GM18517 (cell line): ENCODE results near the gene SYTL4.

Source experiments
- ATAC-seq: cut with Tn5 transposase; IDR thresholded peaks from one replicate; pipeline ENCODE4 v1.9.1; 2021; ENCODE audit warnings: mild to moderate bottlenecking, moderate library complexity; ENCODE audit not compliant: unreplicated experiment

Gene SYTL4

DNA sequence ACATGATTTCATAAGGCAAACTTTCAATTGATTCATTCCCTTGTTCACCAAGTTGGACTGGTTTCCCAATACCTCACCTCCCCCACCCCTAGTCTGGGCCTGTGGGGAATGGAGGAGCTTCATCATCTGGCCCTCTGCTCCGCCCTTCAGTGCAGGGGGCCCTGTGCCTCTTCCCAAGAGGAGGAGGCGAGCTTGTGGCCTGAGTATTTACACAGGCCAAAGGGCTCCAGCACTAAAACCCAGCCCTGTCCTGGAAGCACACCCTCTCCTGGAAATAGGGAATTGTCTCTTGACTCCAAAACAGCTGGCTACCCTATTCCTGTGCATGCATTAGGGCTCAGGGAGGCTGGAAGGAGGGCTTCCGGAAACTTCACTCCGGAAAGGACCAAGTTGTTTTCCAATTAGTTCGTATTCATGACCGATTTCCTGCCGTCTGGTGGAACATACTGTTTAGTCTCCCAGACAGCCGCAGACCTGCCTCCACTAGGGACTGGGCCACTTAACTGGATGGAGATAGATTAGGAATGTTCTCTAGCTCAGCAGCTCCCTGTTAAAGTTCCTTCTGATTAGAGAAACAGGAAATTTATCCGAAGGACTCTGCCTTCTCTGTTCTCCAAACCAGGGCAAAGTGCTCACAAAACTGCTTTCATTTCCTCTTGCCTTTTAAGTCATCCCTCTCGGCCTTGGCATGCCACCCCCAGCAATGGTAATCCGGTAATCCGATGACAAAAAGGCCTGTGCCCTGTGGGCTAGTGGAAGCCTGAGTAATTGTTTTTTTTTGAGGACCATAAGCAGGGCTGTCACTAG is 82.2 kb downstream of the SYTL4 start:
- ATAC-seq: no peak

DNA sequence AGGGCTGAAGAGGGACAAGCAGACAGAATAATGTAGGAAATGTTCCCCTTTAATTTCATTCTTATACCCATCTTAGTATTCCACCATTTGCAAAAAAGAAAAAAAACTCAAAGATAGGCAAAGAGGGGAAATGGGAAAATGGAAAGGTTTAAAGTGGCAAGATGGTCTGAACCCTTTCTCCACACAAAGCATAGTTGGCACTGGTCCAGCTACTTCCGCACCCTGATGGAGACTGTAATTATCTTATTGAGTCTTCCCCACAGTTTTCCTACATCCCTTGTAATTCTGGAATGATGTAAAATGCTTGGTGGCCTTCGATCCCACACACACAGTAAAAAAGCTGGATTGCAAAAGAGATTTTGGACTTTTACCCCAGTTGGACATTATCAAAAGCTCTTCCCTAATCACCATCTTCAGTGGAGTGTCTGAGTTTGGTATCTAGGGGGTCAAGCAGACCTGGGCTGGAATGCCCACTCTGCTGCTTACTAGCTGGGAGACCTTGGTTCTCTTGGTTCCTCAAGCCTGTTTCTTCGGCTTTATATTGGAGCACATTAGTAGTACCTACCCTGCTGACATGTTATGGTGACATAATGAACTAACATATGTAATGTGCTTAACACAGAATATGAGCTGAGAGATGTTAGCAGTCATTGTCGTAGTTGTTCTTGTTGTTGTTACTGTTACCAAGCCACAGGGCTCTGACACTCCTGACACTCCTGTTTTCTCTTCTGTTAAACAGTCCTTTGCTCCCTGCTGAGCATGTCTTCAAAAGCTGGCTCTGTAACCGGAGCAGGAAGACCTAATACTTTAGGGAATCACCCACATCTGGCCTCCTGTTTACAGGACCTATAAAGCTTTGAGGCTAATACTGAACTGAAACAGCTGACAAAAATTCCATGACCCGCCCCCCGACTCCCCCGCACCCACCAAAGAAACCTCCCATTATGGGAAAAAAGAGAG is 83.2 kb downstream of the SYTL4 start:
- no peak for ATAC-seq

DNA sequence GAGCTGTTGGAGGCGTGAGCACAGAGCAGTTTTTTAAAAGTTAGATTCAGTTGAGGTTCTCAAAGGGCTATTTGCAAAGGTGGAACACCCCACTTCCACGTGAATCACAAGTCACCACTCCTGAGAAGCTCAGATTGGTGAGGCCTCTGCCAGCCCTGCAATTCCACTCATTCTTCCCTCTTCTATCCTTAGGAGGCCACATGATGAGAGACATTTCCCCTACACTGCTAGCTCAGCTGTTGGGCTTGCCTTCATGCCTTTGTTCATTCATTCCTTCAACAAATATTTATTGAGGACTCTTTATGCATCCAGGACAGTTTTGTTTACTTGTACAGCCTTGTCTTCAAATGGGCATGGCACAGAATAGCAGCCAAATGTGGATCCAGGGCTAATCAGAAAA is 84.2 kb downstream of the SYTL4 start:
- ATAC-seq: no peak

DNA sequence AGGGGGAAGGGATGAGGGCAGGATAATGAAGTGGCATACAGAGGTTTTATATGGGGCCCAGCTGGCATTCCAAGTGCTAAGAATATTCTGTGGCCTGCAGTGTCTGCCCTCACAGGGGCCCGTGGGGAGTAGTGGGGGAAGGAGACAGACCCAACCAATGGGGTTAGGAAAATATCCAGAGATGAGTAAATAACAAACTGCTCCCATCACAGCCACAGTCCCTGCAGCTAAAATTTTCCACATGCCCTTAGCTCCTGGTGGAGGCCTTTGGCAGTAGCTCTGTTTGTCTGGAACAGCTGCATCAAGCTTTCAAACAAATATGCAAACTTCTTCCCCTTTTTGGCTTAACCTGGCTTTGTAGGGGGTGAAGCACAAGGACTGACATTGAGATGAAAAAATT is 84.8 kb downstream of the SYTL4 start:
- ATAC-seq: no peak

DNA sequence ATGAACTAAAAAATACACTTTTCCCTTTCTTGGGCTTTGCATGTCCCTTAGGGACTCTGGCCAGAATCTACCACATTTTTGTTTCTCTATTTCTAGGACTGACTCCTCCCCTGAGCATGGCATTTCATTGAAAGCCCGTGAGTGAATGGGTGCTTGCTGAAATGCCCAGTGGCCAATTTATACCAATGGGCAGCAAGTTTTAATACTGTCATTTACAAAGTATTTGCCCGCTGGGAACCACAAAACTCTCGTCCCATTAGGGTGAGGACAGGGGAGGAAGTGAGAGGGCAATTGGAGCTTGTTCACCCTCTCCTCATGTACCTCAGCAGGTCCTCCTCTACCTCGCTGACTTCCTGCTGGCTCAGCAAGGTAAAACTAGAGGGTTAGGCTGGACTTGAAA is 86.8 kb downstream of the SYTL4 start:
- no peak for ATAC-seq

DNA sequence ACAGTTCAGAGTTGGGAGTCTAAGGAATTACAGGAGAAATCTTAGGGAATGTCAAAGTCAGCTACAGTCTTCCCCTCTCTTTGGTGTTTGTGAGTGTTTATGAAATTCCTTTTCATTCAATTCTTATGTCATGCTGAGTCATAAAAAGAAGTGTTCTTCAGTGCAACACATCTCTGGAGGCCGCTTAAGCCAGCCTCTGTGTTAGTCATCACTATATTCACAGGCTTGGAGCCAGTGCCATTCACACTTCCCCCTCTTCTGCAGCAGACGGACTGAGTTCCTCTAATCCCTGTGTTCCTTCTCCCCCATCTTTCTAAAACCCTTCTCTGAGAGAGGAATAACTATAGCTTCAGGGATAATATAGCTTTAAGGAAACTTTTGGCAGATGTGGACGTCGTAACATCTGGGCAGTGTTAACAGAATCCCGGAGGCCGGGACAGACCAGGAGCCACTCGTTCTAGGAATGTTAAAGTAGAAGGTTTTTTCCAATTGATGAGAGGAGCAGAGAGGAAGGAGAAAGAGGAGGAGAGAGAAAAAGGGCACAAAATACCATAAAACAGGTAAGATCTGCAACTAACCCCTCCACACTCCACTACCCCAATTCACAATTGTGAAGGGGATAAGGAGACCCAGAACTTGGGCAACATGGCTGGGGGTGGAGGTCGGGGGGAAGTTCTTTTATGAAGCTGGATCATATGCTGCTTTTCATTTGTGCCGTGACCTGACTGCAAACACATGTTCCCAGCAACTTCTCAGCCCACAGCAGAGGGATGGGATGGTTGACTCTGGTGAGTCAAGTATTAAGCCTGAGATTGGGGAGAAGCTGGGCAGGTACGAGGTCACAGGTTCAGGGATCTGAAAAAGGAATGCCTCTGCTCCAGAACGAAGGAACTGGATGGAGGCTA is 87.7 kb downstream of the SYTL4 start, which contains the start of gene SRPX2:
SRPX2 (plus strand) TSS at position 244 of the 905 bp plus-strand sequence. CDS start 2,124 bp downstream, outside the sequence.
- ATAC-seq: no peak

DNA sequence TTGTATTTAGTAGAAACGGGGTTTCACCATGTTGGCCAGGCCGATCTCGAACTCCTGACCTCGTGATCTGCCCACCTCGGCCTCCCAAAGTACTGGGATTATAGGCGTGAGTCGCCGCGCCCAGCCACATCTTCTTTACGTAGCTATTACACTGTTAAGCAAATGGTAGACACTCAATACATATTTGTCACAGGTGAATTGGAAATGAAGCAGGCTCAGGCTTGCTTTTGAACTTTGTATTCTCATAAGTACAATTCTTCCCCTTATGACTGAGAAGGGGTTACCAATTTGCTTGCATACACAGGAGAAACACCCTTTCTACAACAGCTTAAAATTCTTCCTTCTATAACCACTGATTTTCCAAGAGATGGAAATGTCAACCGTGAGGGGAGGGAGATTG is 88.7 kb downstream of the SYTL4 start:
- ATAC-seq: no peak

DNA sequence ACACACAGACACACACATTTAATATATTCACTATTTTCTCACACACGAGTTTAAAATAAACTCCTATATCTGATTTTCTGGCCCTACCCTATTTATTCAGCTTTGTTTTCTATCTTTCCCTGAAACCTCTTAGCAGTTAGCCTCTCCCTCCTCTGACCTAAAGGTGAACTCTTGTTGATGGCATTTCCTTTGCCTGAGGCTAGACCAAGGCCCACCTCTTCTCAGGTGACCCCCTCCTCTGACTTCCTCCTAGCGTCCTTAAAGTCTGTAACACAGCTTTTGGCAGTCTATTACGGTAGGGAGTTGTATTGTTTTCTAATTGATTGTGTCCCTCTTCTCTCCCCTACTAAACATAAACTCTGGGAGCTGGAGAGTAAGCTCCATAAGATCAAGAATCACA is 89.6 kb downstream of the SYTL4 start:
- ATAC-seq: no peak

DNA sequence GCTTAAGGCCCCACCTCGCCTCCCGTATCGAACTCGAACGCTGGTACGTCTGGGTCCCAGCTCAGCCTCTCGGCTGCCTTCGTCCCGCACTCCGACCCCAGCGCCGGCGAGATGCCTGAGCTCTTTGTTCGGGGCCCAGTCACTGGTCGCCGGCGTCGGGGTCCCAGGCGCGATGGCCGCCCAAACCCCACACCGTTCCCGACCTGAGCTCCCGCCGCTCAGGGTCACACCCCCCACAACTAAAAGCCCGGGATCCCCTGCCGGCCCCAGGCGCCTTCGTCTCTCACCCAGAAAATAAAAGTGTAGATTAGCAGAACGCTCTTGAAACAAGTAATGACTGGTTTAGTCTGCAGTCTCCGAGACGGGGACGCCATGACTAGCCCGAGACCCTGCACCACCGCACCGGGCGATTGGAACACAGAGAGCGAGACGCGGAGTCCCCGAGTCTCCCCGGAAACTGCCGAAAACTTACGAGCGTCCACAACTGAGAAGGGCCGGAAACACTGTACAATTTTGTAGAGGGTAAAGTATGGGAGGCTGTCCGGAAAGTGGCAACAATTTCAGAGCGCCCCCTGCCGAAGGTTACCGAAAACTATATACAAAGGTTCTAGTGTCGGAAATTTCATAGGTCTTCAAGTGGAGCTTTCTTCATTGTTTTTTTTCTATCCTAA is 95.5 kb downstream of the SYTL4 start, which contains the start of gene TSPAN6:
TSPAN6 (minus strand) TSS at position 486 of the 671 bp plus-strand sequence; CDS start at position 374, 112 bp downstream.
- peak; percentile 90 for ATAC-seq

DNA sequence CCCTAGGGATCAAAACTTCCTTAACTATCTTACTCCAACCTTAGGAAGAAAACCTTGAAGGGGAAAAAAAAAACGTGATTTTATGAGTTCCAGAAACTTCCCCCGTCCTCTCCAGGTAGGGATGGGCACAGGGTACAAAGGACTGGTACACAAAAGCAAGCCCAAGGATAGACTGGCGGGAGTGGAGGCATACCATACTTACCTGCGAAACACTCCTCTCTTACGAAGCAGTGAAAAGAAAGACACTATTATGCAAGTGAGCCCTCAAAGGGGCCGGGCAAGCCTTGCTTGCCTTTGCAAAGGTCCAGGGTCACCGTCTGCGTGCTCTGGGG is 96.0 kb downstream of the SYTL4 start:
- no peak for ATAC-seq

DNA sequence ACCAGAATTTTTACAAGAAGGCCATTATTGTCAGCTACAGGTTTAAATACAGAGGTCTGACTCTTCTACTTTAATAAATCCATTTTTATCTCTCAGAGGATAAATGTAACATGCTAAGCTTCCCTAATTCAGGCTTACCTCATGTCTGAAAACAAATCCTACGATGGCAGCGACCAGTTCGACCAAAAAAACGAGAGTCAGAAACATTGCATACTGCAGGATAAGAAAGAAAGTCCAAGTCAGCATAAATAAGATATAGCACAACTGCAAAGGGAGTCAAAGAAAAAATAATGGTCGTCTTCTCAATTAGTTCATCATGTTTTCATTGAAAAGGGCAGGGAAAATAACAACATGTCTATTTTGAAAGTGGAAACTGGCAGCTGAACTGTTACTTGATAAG is 96.9 kb downstream of the SYTL4 start:
- no peak for ATAC-seq

DNA sequence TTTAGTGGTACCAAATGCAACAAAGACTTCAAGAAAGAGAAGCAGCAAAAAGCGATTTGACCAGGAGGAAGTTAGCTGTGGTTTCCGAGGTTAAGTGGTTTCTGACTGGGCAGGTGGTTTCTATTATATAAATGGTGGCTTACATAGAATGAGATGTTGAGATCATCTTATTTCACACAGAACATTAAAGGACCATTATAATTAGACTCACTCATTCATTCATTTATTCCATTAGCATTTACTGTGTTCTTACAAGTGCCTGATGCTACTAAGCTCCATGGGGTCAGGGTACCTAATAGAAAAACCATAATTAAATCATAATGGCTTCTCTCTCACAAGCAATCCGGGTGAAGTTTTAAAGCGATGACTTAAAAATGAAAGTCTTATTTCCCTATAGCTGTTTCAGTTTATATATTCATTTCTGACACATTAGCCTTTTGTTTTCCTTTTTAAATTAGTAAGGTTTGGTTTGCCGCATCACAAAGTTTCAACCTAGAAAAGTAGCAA is 105.9 kb downstream of the SYTL4 start:
- peak; percentile 97 for ATAC-seq
